B cell (primary cell): ENCODE measurements around the gene NUP210. TPM values are rescaled to one million over a fixed set of nuclear protein-coding genes. Genes with fewer than 3 reads are reported as not detected.

Experiments
- ATAC-seq: fragments of 200-7000 bp; cut with Tn5 transposase; one replicate; pipeline ENCODE4 v1.10.0; 2021; ENCODE audit warnings: low read depth, mild to moderate bottlenecking, moderate number of reproducible peaks, moderate library complexity
- CTCF ChIA-PET: fragments of 350-600 bp; sonication (Branson Sonifier 250); formaldehyde crosslinking; loops from one replicate; lab custom pipeline; 2021; ENCODE audit warnings: antibody characterized with exemption, inconsistent platforms; lab: Charles Lee
- POLR2A ChIA-PET: fragments of 350-600 bp; sonication (Branson Sonifier 250); formaldehyde crosslinking; loops from one replicate; lab custom pipeline; 2021; ENCODE audit warnings: antibody characterized with exemption; lab: Charles Lee
- DNase-seq: peaks from one replicate; pipeline ENCODE4 v3.0.0; 2013
- H2AFZ ChIP-seq: 2 replicates; pipeline ENCODE4 v1.6.1; 2012; ENCODE audit warnings: mild to moderate bottlenecking, low read depth, low read length; ENCODE audit not compliant: insufficient read depth, poor library complexity, severe bottlenecking
- H3K27ac ChIP-seq, 2 donors: 1 replicate in 1 of 2; 2 replicates in 1 of 2; pipeline ENCODE4 v1.5.1; 2012 to 2013; ENCODE audit warnings: low read length in 2 of 2, mild to moderate bottlenecking in 2 of 2, moderate library complexity in 1 of 2
- H3K27me3 ChIP-seq, 4 experiments: fragments of 200-600 bp in 1 of 4; sonication (generic) in 1 of 4; replicated peaks in 1 of 4; 1 replicate in 2 of 4; 2 replicates in 2 of 4; pipeline versions ENCODE4 v1.6.1 to v1.7.0; 2013 to 2016; ENCODE audit warnings: low read length in 3 of 4, mild to moderate bottlenecking in 2 of 4, mixed read lengths in 1 of 4, moderate library complexity in 1 of 4; ENCODE audit not compliant: insufficient read depth in 4 of 4, control insufficient read depth in 3 of 4; ENCODE audit errors: control extremely low read depth in 1 of 4
- H3K36me3 ChIP-seq, 2 experiments: replicated peaks in 1 of 2; 1 replicate in 1 of 2; 2 replicates in 1 of 2; pipeline versions ENCODE4 v1.6.1 to v1.7.1; 2013; ENCODE audit warnings: low read length in 1 of 2; ENCODE audit not compliant: insufficient read depth in 2 of 2, control insufficient read depth in 1 of 2; ENCODE audit errors: control extremely low read depth in 1 of 2, extremely low read depth in 1 of 2
- H3K4me1 ChIP-seq, 2 donors: fragments of 200-600 bp in 1 of 2; sonication (generic) in 1 of 2; 1 replicate in 1 of 2; 2 replicates in 1 of 2; pipeline versions ENCODE4 v1.5.1 to v1.6.1; 2013 to 2017; ENCODE audit warnings: low read length in 2 of 2; ENCODE audit not compliant: control insufficient read depth in 2 of 2, insufficient read depth in 2 of 2
- H3K4me2 ChIP-seq: replicated peaks from 2 replicates; pipeline ENCODE3; 2012; ENCODE audit warnings: mild to moderate bottlenecking, low read depth, low read length; ENCODE audit not compliant: poor library complexity, severe bottlenecking
- H3K4me3 ChIP-seq, 5 experiments: fragments of 200-600 bp in 1 of 5; sonication (generic) in 1 of 5; 1 replicate in 3 of 5; 2 replicates in 2 of 5; pipeline versions ENCODE4 v1.5.1 to v1.7.0; 2011 to 2016; ENCODE audit warnings: low read length in 4 of 5, mild to moderate bottlenecking in 4 of 5, low read depth in 2 of 5, control low read depth in 1 of 5, moderate library complexity in 1 of 5; ENCODE audit not compliant: insufficient read depth in 1 of 5; ENCODE audit errors: control extremely low read depth in 1 of 5, extremely low read depth in 1 of 5
- H3K79me2 ChIP-seq: fragments of 200-600 bp; sonication (generic); one replicate; pipeline ENCODE4 v1.6.0; 2016; ENCODE audit warnings: low read length; ENCODE audit not compliant: control insufficient read depth, insufficient read depth
- H3K9ac ChIP-seq: fragments of 200-600 bp; sonication (generic); 2 replicates; pipeline ENCODE4 v1.6.1; 2017; ENCODE audit warnings: mild to moderate bottlenecking, low read length, moderate library complexity
- H3K9me3 ChIP-seq, 3 donors: one replicate each; pipeline versions ENCODE4 v1.6.1 to v1.7.1; 2013; ENCODE audit warnings: low read length in 2 of 3; ENCODE audit not compliant: control insufficient read depth in 2 of 3, insufficient read depth in 1 of 3; ENCODE audit errors: control extremely low read depth in 1 of 3
- H4K20me1 ChIP-seq: 2 replicates; pipeline ENCODE4 v1.6.0; 2012; ENCODE audit warnings: mild to moderate bottlenecking, low read length; ENCODE audit not compliant: insufficient read depth, control insufficient read depth, poor library complexity, severe bottlenecking
- H3K27ac Mint-ChIP-seq: one replicate; pipeline ENCODE4 v1.8.0; 2021; ENCODE audit warnings: mixed read lengths
- H3K27me3 Mint-ChIP-seq: one replicate; pipeline ENCODE4 v1.8.0; 2021; ENCODE audit warnings: mixed read lengths
- H3K4me1 Mint-ChIP-seq: one replicate; pipeline ENCODE4 v1.8.0; 2021; ENCODE audit warnings: mixed read lengths
- H3K4me3 Mint-ChIP-seq: one replicate; pipeline ENCODE4 v1.8.0; 2021; ENCODE audit warnings: mixed read lengths
- H3K9me3 Mint-ChIP-seq: one replicate; pipeline ENCODE4 v1.8.0; 2022; ENCODE audit warnings: mixed read lengths; ENCODE audit not compliant: insufficient read depth
- EZH2 ChIP-seq: IDR thresholded peaks from 2 replicates; pipeline ENCODE4 v1.6.1; 2012; ENCODE audit warnings: borderline replicate concordance, low read depth, mild to moderate bottlenecking, moderate library complexity, low read length; ENCODE audit not compliant: insufficient read depth, poor library complexity, severe bottlenecking
- WGBS: methylation state at CpG from one replicate; pipeline ENCODE4 v1.1.5; 2013; ENCODE audit warnings: missing lambda C conversion rate; ENCODE audit not compliant: insufficient coverage; 5-methylcytosine and 5-hydroxymethylcytosine counted together
- intact Hi-C: fragments of 100-400 bp; cut with micrococcal nuclease; formaldehyde crosslinking; loops from one replicate; pipeline ENCODE4 v1.10.0; 2022
- polyA plus RNA-seq: library from polyadenylated mRNA; depleted of rRNA; stranded (reverse); fragments of >200 nt; gene quantifications from 2 replicates; pipeline ENCODE4 v1.2.3, GENCODE V29; 2012
- total RNA-seq, 2 donors: library from RNA; stranded (reverse); fragments of 120-200 nt in 1 of 2; gene quantifications; 1 replicate in 1 of 2; 2 replicates in 1 of 2; pipeline versions ENCODE4 v1.2.3 to v1.2.4, GENCODE V29; 2013 to 2022
- TF ChIP-seq, protein P1 (sequence below): fragments of 200-600 bp; IDR thresholded peaks from one replicate; pipeline ENCODE4 v1.8.0; 2022; ENCODE audit warnings: antibody characterized with exemption, mild to moderate bottlenecking

NUP210 gene
- total and polyA plus RNA-seq, 2 donors (not counting 1 experiment from before 2014, with no cell fraction given), result 114 to 159 TPM

DNA sequence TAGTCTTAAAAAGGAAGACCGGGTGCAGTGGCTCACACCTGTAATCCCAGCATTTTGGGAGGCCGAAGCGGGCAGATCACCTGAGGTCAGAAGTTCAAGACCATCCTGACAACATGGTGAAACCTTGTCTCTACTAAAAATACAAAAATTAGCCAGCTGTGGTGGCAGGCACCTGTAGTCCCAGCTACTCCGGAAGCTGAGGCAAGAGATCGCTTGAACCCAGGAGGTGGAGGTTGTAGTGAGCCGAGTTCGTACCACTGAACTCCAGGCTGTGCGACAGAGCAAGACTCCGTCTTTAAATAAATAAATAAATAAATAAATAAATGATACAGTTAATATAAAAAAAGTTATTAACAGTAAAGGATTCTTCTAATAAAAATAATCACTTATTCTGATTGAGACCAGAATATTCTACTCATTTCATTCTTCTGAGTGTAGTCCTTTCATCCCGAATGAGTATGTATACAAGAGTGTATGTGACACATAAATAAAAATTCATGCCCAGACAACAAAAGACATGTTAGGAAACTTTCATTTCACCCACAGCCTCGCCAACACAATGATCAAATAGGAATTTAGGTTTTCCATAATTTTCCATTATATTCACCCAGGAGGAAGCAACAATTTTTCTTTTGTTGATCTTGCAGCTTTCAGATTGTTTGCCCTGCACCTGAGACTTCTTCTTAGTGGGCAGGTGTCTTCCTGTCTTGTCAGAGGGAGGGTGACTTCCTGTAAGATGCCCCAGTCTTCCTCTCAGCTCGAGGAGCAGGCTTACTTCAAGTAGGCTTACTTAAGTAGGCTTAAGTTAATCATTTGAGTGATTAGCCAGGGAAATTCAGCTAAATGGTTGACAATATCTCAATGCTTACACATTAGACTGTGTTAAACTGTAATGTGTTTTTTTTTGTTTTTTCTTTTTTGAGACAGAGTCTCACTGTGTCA is 7.8 kb upstream of the NUP210 start:
- 0% methylated on average over 1 of the region's 12 CpGs for WGBS
- TF ChIP-seq EZH2, result no peak
- TF ChIP-seq, protein P1, sequence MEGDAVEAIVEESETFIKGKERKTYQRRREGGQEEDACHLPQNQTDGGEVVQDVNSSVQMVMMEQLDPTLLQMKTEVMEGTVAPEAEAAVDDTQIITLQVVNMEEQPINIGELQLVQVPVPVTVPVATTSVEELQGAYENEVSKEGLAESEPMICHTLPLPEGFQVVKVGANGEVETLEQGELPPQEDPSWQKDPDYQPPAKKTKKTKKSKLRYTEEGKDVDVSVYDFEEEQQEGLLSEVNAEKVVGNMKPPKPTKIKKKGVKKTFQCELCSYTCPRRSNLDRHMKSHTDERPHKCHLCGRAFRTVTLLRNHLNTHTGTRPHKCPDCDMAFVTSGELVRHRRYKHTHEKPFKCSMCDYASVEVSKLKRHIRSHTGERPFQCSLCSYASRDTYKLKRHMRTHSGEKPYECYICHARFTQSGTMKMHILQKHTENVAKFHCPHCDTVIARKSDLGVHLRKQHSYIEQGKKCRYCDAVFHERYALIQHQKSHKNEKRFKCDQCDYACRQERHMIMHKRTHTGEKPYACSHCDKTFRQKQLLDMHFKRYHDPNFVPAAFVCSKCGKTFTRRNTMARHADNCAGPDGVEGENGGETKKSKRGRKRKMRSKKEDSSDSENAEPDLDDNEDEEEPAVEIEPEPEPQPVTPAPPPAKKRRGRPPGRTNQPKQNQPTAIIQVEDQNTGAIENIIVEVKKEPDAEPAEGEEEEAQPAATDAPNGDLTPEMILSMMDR, result no peak
- Histone ChIP-seq H3K36me3 (no peaks in the 10 kb centered on the region), H4K20me1 (no peaks in the 10 kb centered on the region), H2AFZ (peak overlapping the region; percentile 33), H3K79me2 (no peaks in the 10 kb centered on the region), H3K9ac (no peak overlapping the region), H3K4me1 (peaks cover 7 to 9% of the 10 kb centered on the region in 2 donors), H3K4me2 (peak overlapping the region; percentile 52), H3K9me3 (peaks cover 0 to 6% (median 0%) of the 10 kb centered on the region in 3 donors), H3K4me3 (no peak overlapping the region), H3K27me3 (no peaks in the 10 kb centered on the region), H3K27ac (peak overlapping the region; percentile 31 to 71)
- Mint-ChIP-seq H3K27ac (peak overlapping the region; percentile 78), H3K9me3 (no peaks in the 10 kb centered on the region), H3K27me3 (no peaks in the 10 kb centered on the region), H3K4me3 (peak overlapping the region; percentile 4), H3K4me1 (peaks cover 10% of the 10 kb centered on the region)
- ChIA-PET POLR2A (interaction anchor here (0.6 kb wide), 1 partner anchor 446 kb away, joined by 3 read pairs; no protein-coding TSS in a partner anchor), CTCF (interaction anchor here (1.0 to 3.4 kb wide), 2 partner anchors 24 to 337 kb away, joined by 3 to 15 read pairs; no protein-coding TSS in a partner anchor)
- ATAC-seq (peak; percentile 47), DNase-seq (peak; percentile 51)
- intact Hi-C loops, result no loop called here

DNA sequence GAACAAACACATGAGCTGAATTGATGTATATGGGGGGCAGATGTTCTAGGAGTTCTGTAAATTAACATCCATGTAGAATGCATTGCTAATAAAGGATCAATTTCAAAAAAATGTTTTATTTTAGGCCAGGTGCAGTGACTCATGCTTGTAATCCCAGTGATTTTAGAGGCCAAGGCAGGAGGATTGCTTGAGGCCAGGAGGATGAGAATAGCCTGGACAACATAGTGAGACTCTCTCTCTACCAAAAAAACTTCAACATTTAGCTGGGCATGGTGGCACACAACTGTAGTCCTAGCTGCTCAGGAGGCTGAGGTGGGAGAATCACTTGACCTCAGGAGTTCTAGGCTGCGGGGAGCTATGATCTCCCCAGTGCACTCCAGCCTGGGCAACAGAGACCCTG is 6.5 kb upstream of the NUP210 start:
- H2AFZ ChIP-seq, result no peak overlapping the region
- Mint-ChIP-seq H3K9me3 (no peaks in the 10 kb centered on the region), H3K4me1 (peaks cover 19% of the 10 kb centered on the region), H3K27me3 (no peaks in the 10 kb centered on the region), H3K27ac (no peak overlapping the region), H3K4me3 (no peak overlapping the region)
- ChIA-PET POLR2A (no interaction called here), CTCF (interaction anchor here (1.0 to 3.4 kb wide), 3 partner anchors 9 to 26 kb away, joined by 3 to 15 read pairs (median 8); no protein-coding TSS in a partner anchor)
- no peak for TF ChIP-seq EZH2
- TF ChIP-seq, protein P1, result no peak
- no peaks in the 10 kb centered on the region for H3K27me3 ChIP-seq
- H4K20me1 ChIP-seq, result no peaks in the 10 kb centered on the region
- no peak overlapping the region for H3K9ac ChIP-seq
- ATAC-seq, result no peak
- WGBS, result no CpG with 5 or more reads among the region's 1 CpG
- no peak overlapping the region for H3K27ac ChIP-seq
- H3K79me2 ChIP-seq, result no peaks in the 10 kb centered on the region
- no peaks in the 10 kb centered on the region for H3K36me3 ChIP-seq
- H3K4me1 ChIP-seq, result peaks cover 9 to 11% of the 10 kb centered on the region in 2 donors
- DNase-seq, result no peak
- no peak overlapping the region for H3K4me3 ChIP-seq
- peaks cover 0 to 6% (median 0%) of the 10 kb centered on the region in 3 donors for H3K9me3 ChIP-seq
- H3K4me2 ChIP-seq, result no peak overlapping the region
- intact Hi-C loops, result no loop called here
